ENCODE results near the gene GPR179.

The GPR179 gene

DNA sequence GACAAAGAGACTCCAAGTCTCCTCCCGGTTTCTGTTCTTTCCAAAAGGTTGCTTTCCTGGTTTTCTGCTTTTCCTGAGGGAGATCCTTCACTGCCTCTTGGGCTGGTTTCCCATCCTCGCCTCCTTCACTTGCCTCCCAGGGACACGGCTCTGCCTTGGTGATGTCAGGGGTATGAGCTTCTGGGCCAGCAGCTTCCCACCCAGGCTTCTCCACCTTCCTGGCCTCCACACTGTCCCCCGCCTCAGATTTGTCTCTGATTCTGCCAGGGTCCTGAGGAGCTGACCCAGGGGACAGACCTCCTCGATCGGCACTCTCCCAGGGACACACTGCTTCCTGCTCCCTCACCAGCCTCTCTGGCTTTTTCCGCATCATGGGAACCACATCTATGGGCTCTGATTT, 14.5 kb downstream of the GPR179 start:
- Histone ChIP-seq H3K4me2 (ENCODE audit: low read depth, low read length, poor library complexity, severe bottlenecking) (no peak overlapping the region), H3K9me2 (replicated peaks; ENCODE audit: low read depth, low read length) (no peaks in the 10 kb centered on the region), H2AFZ (ENCODE audit: low read length) (no peak overlapping the region), H3K9me3 (ENCODE audit: insufficient read depth, low read depth, low read length) (no peaks in the 10 kb centered on the region), H3F3A (ENCODE audit: low read depth) (no peaks in the 10 kb centered on the region), H3K4me3 (ENCODE audit: low read length, poor library complexity, severe bottlenecking) (no peak overlapping the region), H3K79me2 (ENCODE audit: insufficient read depth, low read length) (no peaks in the 10 kb centered on the region), H3K36me3 (ENCODE audit: insufficient read depth, low read length) (no peaks in the 10 kb centered on the region), H3K27me3 (ENCODE audit: insufficient read depth, low read length, poor library complexity, severe bottlenecking) (no peaks in the 10 kb centered on the region), H3K9ac (ENCODE audit: low read depth, low read length, poor library complexity, severe bottlenecking) (no peak overlapping the region), H3K4me1 (ENCODE audit: insufficient read depth, low read length, poor library complexity, severe bottlenecking) (peaks cover 18% of the 10 kb centered on the region), H4K20me1 (ENCODE audit: insufficient read depth, low read length, poor library complexity, severe bottlenecking) (no peaks in the 10 kb centered on the region)
- TF ChIP-seq, protein P1, sequence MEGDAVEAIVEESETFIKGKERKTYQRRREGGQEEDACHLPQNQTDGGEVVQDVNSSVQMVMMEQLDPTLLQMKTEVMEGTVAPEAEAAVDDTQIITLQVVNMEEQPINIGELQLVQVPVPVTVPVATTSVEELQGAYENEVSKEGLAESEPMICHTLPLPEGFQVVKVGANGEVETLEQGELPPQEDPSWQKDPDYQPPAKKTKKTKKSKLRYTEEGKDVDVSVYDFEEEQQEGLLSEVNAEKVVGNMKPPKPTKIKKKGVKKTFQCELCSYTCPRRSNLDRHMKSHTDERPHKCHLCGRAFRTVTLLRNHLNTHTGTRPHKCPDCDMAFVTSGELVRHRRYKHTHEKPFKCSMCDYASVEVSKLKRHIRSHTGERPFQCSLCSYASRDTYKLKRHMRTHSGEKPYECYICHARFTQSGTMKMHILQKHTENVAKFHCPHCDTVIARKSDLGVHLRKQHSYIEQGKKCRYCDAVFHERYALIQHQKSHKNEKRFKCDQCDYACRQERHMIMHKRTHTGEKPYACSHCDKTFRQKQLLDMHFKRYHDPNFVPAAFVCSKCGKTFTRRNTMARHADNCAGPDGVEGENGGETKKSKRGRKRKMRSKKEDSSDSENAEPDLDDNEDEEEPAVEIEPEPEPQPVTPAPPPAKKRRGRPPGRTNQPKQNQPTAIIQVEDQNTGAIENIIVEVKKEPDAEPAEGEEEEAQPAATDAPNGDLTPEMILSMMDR (conservative IDR thresholded peaks at IDR 0.05; ENCODE audit: low read length), result no peak
- no peak for TF ChIP-seq EZH2phosphoT487 (IDR thresholded peaks at IDR 0.05; ENCODE audit: borderline replicate concordance)

DNA sequence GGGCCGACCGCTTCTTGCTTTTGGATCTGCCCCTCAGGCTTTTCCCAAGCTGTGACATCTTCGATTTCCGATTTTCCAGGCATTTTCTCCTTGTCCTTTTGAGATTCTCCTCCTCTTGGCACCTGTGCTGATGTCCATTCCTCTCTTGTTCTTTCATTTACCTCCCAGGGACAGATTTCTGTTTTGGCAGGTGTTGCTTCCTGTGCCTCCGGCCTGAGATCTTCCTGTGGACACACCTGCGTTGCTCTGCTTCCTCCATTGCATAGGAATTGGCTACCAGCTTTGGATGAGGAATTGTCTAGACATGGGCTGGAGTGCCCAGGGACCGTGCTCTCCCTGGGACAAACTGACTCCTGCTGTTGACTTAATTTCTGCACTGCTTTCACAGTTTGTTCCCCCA, 15.1 kb downstream of the GPR179 start:
- Histone ChIP-seq H3K9ac (ENCODE audit: low read depth, low read length, poor library complexity, severe bottlenecking) (no peak overlapping the region), H3K79me2 (ENCODE audit: insufficient read depth, low read length) (no peaks in the 10 kb centered on the region), H3K9me2 (replicated peaks; ENCODE audit: low read depth, low read length) (no peaks in the 10 kb centered on the region), H3K4me1 (ENCODE audit: insufficient read depth, low read length, poor library complexity, severe bottlenecking) (peaks cover 18% of the 10 kb centered on the region), H3K4me2 (ENCODE audit: low read depth, low read length, poor library complexity, severe bottlenecking) (no peak overlapping the region), H3F3A (ENCODE audit: low read depth) (no peaks in the 10 kb centered on the region), H2AFZ (ENCODE audit: low read length) (no peak overlapping the region), H3K27me3 (ENCODE audit: insufficient read depth, low read length, poor library complexity, severe bottlenecking) (no peaks in the 10 kb centered on the region), H3K36me3 (ENCODE audit: insufficient read depth, low read length) (no peaks in the 10 kb centered on the region), H4K20me1 (ENCODE audit: insufficient read depth, low read length, poor library complexity, severe bottlenecking) (no peaks in the 10 kb centered on the region), H3K9me3 (ENCODE audit: insufficient read depth, low read depth, low read length) (no peaks in the 10 kb centered on the region), H3K4me3 (ENCODE audit: low read length, poor library complexity, severe bottlenecking) (no peak overlapping the region)
- TF ChIP-seq, protein P1 (conservative IDR thresholded peaks at IDR 0.05; ENCODE audit: low read length), result no peak
- no peak for TF ChIP-seq EZH2phosphoT487 (IDR thresholded peaks at IDR 0.05; ENCODE audit: borderline replicate concordance)

DNA sequence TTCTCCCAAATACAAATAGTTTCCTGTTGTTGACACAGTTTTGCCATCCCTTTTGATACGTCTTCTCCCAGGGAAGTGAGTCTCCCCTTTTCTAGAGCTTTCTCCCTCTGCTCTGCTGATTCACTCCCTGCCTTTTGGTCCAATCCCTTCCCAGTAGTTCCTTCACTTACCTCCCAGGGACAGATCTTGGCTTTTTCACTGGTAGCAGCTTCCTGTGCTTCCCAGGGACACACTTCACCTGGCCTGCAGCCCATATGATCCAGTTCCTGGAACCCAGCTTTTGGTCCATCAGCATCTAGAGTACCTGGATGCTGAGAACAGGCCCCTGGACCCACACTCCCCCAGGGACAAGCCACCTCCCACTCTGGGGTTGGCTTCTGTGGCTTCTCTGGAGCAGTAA, 15.8 kb downstream of the GPR179 start:
- no peak overlapping the region for H3K9ac ChIP-seq (ENCODE audit: low read depth, low read length, poor library complexity, severe bottlenecking)
- no peaks in the 10 kb centered on the region for H3K27me3 ChIP-seq (ENCODE audit: insufficient read depth, low read length, poor library complexity, severe bottlenecking)
- H3K36me3 ChIP-seq (ENCODE audit: insufficient read depth, low read length), result peaks cover 3% of the 10 kb centered on the region; the same call in 1 of the 2 replicates
- no peak overlapping the region for H2AFZ ChIP-seq (ENCODE audit: low read length)
- H3K79me2 ChIP-seq (ENCODE audit: insufficient read depth, low read length), result no peaks in the 10 kb centered on the region
- H3K9me3 ChIP-seq (ENCODE audit: insufficient read depth, low read depth, low read length), result no peaks in the 10 kb centered on the region
- no peak overlapping the region for H3K4me2 ChIP-seq (ENCODE audit: low read depth, low read length, poor library complexity, severe bottlenecking)
- H3K4me1 ChIP-seq (ENCODE audit: insufficient read depth, low read length, poor library complexity, severe bottlenecking), result peaks cover 18% of the 10 kb centered on the region
- H3K4me3 ChIP-seq (ENCODE audit: low read length, poor library complexity, severe bottlenecking), result no peak overlapping the region
- no peaks in the 10 kb centered on the region for H3K9me2 ChIP-seq (replicated peaks; ENCODE audit: low read depth, low read length)
- TF ChIP-seq, protein P1 (conservative IDR thresholded peaks at IDR 0.05; ENCODE audit: low read length), result no peak
- no peak for TF ChIP-seq EZH2phosphoT487 (IDR thresholded peaks at IDR 0.05; ENCODE audit: borderline replicate concordance)
- H4K20me1 ChIP-seq (ENCODE audit: insufficient read depth, low read length, poor library complexity, severe bottlenecking), result no peaks in the 10 kb centered on the region
- no peaks in the 10 kb centered on the region for H3F3A ChIP-seq (ENCODE audit: low read depth)
